ENCODE measurements around the gene ST8SIA1.

Gene ST8SIA1

GRCh38 chr12:22325218-22325617, 9.3 kb downstream of the ST8SIA1 start:
- DNase-seq, result no peak

- DNase-seq, result no peak
Measured at GRCh38 chr12:22322091-22322490, 12.4 kb downstream of the ST8SIA1 start.

GRCh38 chr12:22321638-22322037, 12.9 kb downstream of the ST8SIA1 start:
- no peak for DNase-seq

GRCh38 chr12:22321018-22321605, 13.4 kb downstream of the ST8SIA1 start:
- DNase-seq, result no peak

GRCh38 chr12:22318108-22318737, 16.3 kb downstream of the ST8SIA1 start:
- DNase-seq, result no peak

- DNase-seq, result no peak
Measured at GRCh38 chr12:22313963-22314330, 20.6 kb downstream of the ST8SIA1 start.

- no peak for DNase-seq
Measured at GRCh38 chr12:22313286-22313962, 21.1 kb downstream of the ST8SIA1 start.

- DNase-seq, result no peak
Measured at GRCh38 chr12:22312336-22312735, 22.2 kb downstream of the ST8SIA1 start.

GRCh38 chr12:22310709-22311108, 23.8 kb downstream of the ST8SIA1 start:
- no peak for DNase-seq

- DNase-seq, result no peak
Measured at GRCh38 chr12:22310275-22310674, 24.2 kb downstream of the ST8SIA1 start.

- no peak for DNase-seq
Measured at GRCh38 chr12:22307811-22308210, 26.7 kb downstream of the ST8SIA1 start.

- no peak for DNase-seq
Measured at GRCh38 chr12:22306311-22306710, 28.2 kb downstream of the ST8SIA1 start.

- DNase-seq, result no peak
Measured at GRCh38 chr12:22304341-22304740, 30.2 kb downstream of the ST8SIA1 start.

- no peak for DNase-seq
Measured at GRCh38 chr12:22299294-22299912, 35.1 kb downstream of the ST8SIA1 start.

- DNase-seq, result no peak
Measured at GRCh38 chr12:22289250-22289649, 45.3 kb downstream of the ST8SIA1 start.

- DNase-seq, result no peak
Measured at GRCh38 chr12:22287776-22288621, 46.5 kb downstream of the ST8SIA1 start.

GRCh38 chr12:22287101-22287500, 47.4 kb downstream of the ST8SIA1 start:
- DNase-seq, result no peak

- DNase-seq, result no peak
Measured at GRCh38 chr12:22286569-22286968, 47.9 kb downstream of the ST8SIA1 start.

GRCh38 chr12:22285846-22286245, 48.7 kb downstream of the ST8SIA1 start:
- DNase-seq, result no peak

GRCh38 chr12:22284871-22285270, 49.6 kb downstream of the ST8SIA1 start:
- DNase-seq, result no peak

GRCh38 chr12:22283508-22283907, 51.0 kb downstream of the ST8SIA1 start:
- DNase-seq, result no peak

- DNase-seq, result no peak
Measured at GRCh38 chr12:22283006-22283506, 51.5 kb downstream of the ST8SIA1 start.

- DNase-seq, result no peak
Measured at GRCh38 chr12:22282283-22282682, 52.2 kb downstream of the ST8SIA1 start.

Data from activated gamma-delta T cell (primary cell).